ENCODE results near the gene CDKN2B-AS1. TPM values are rescaled to one million over a fixed set of nuclear protein-coding genes. Genes with fewer than 3 reads are reported as not detected.

CDKN2B-AS1 gene
- total RNA-seq, 1 donor from 2014 or later, result not detected

DNA sequence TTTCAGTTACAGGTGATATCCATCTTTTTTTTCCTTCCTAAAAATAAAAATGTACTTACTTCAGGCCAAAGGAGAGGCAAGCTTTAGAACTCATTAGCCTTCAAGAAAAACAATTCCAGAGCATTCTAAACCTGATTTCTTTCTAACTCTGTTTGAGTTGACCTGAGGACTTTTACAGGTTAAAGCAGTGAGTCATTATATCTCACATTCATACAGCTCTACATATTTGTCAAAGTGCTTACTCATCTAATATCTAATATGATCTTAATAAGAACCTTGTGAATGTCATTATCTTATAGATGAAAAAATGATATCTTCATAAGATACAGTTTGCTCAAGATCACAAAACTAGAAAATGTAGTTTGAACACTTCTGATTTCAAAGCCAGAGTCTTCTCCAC is 163.7 kb downstream of the CDKN2B-AS1 start:
- no peak for DNase-seq (ENCODE audit: low spot score in 2 of 2)
- Histone ChIP-seq H3K4me3 (no peak overlapping the region), H3K27ac (no peak overlapping the region), H3K36me3 (no peaks in the 10 kb centered on the region), H3K27me3 (no peaks in the 10 kb centered on the region), H3K4me1 (no peaks in the 10 kb centered on the region), H3K9me3 (no peaks in the 10 kb centered on the region)
- intact Hi-C loops (cut with DNase I), result no loop called here
- TF ChIP-seq, protein P1, sequence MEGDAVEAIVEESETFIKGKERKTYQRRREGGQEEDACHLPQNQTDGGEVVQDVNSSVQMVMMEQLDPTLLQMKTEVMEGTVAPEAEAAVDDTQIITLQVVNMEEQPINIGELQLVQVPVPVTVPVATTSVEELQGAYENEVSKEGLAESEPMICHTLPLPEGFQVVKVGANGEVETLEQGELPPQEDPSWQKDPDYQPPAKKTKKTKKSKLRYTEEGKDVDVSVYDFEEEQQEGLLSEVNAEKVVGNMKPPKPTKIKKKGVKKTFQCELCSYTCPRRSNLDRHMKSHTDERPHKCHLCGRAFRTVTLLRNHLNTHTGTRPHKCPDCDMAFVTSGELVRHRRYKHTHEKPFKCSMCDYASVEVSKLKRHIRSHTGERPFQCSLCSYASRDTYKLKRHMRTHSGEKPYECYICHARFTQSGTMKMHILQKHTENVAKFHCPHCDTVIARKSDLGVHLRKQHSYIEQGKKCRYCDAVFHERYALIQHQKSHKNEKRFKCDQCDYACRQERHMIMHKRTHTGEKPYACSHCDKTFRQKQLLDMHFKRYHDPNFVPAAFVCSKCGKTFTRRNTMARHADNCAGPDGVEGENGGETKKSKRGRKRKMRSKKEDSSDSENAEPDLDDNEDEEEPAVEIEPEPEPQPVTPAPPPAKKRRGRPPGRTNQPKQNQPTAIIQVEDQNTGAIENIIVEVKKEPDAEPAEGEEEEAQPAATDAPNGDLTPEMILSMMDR (IDR thresholded peaks at IDR 0.05), result no peak

DNA sequence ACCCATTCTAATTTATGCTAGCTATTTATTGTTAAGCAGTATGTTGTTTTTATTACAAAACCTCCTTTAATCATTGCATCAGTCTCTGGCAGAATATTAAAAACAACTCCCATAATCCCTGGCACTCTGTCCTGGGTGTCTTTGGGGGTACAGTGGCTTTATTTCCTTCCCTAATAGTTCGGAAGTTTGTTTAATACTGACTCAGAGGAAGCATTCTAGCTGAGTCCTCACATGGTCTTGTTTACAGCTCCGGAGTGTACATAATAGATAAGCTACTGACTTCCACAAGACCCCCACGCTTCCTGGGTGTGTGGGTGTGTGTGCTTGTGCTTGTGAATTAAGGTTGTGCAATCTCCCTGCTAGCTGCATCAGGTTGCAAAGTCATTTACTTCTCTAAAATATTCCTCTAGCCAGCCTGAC is 164.3 kb downstream of the CDKN2B-AS1 start:
- peak in 1 of 2 donors; percentile 19 for DNase-seq (ENCODE audit: low spot score in 2 of 2)
- TF ChIP-seq, protein P1 (IDR thresholded peaks at IDR 0.05), result no peak
- H3K27ac ChIP-seq, result no peak overlapping the region
- H3K4me1 ChIP-seq, result no peaks in the 10 kb centered on the region
- no peaks in the 10 kb centered on the region for H3K36me3 ChIP-seq
- H3K27me3 ChIP-seq, result no peaks in the 10 kb centered on the region
- intact Hi-C loops (cut with DNase I), result no loop called here
- H3K4me3 ChIP-seq, result no peak overlapping the region
- H3K9me3 ChIP-seq, result no peaks in the 10 kb centered on the region

DNA sequence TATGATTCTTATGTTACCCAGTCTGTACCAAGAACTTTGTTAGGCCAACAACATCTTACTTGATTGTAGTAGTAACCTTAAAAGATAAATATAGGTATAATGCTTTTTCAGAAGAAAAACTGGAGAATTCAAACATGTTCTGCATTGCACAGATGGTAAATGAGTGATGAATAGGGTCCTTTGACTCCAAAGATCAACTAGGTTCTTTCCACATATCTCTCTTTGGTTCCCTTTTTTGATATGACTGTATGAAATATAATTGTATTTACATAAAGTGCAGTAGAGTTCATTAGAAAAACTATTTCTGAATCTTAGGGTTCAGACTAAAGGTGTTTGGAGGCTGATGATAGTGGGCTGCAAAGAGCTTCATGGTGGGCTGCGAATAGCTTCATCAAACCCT is 165.0 kb downstream of the CDKN2B-AS1 start:
- Histone ChIP-seq H3K36me3 (no peaks in the 10 kb centered on the region), H3K27ac (no peak overlapping the region), H3K27me3 (no peaks in the 10 kb centered on the region), H3K4me1 (no peaks in the 10 kb centered on the region), H3K9me3 (no peaks in the 10 kb centered on the region), H3K4me3 (no peak overlapping the region)
- TF ChIP-seq, protein P1 (IDR thresholded peaks at IDR 0.05), result no peak
- DNase-seq (ENCODE audit: low spot score in 2 of 2), result no peak
- intact Hi-C loops (cut with DNase I), result no loop called here

DNA sequence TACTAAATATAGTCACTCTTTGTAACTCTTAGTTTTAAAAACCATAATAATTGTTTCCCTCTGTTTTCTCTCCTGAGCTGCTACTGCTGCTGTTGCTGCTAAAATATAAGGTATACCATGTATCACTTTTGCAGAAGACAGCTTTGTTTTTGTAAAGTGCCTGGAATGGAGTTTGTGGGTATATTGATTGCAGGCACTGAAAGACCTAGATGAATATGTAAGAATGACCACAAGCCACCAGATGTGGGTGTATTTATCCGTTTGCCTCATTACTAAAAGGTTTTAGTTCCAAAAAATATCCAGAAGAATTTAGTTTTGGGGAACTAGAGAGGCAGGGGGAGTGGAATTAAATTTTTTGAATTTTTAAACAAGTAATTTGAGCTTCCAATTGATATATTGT is 165.6 kb downstream of the CDKN2B-AS1 start:
- Histone ChIP-seq H3K9me3 (no peaks in the 10 kb centered on the region), H3K36me3 (no peaks in the 10 kb centered on the region), H3K4me3 (no peak overlapping the region), H3K27ac (no peak overlapping the region), H3K4me1 (no peaks in the 10 kb centered on the region), H3K27me3 (no peaks in the 10 kb centered on the region)
- intact Hi-C loops (cut with DNase I), result no loop called here
- DNase-seq (ENCODE audit: low spot score in 2 of 2), result no peak
- TF ChIP-seq, protein P1 (IDR thresholded peaks at IDR 0.05), result no peak

DNA sequence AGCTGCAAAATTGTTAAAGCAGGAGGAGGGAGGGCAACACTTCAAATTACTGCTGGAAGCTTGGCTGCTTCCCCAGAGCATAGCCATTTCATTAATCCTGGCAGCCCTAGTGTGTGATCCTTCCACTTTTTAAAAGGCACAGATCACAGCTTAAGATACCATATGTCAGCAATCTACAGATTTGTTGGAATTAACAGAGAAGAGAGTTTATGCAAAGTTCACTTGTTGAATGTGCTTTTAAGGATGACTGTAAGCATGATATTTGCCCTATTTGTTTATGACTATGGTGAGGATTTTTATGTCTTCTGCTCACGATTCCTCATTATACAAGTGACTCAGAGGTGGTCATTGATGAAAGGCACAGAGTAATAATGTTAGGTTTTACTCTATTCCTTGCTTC is 170.6 kb downstream of the CDKN2B-AS1 start:
- no peak overlapping the region for H3K27ac ChIP-seq
- intact Hi-C loops (cut with DNase I), result no loop called here
- no peak for DNase-seq (ENCODE audit: low spot score in 2 of 2)
- TF ChIP-seq, protein P1 (IDR thresholded peaks at IDR 0.05), result no peak
- no peak overlapping the region for H3K4me3 ChIP-seq
- no peaks in the 10 kb centered on the region for H3K36me3 ChIP-seq
- no peaks in the 10 kb centered on the region for H3K9me3 ChIP-seq
- H3K27me3 ChIP-seq, result no peaks in the 10 kb centered on the region
- no peaks in the 10 kb centered on the region for H3K4me1 ChIP-seq

DNA sequence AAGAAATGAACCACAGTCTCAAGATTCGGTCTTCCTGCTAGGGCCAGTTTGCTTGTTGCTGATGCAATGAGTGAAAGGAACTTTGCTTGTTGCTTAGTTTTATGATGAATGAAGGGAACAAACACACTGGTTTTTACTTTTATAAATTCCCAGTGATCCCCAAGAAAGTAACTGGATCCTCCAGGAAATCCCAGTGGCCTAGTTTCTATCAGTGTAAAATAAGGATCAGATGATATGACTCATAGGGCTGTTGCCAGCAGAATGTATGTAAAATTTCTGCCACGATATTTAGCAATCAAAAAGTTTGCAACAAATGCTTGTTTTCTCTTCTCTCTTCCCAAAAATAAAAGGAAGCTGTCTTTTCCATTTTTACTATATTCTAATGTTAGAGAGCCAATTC is 174.7 kb downstream of the CDKN2B-AS1 start:
- Histone ChIP-seq H3K36me3 (no peaks in the 10 kb centered on the region), H3K27me3 (no peaks in the 10 kb centered on the region), H3K4me3 (no peak overlapping the region), H3K9me3 (no peaks in the 10 kb centered on the region), H3K4me1 (peaks cover 0 to 2% of the 10 kb centered on the region in 2 donors), H3K27ac (no peak overlapping the region)
- intact Hi-C loops (cut with DNase I), result no loop called here
- DNase-seq (ENCODE audit: low spot score in 2 of 2), result no peak
- TF ChIP-seq, protein P1 (IDR thresholded peaks at IDR 0.05), result no peak
